ENCODE measurements around the gene RALGPS1. TPM values are rescaled to one million over a fixed set of nuclear protein-coding genes. Genes with fewer than 3 reads are reported as not detected.

RALGPS1 gene
- total and polyA plus RNA-seq, 2 of the 13 experiments (the other 11 are each of a cell fraction or from before 2014, with no cell fraction given) = 3.7 to 6.5 TPM

DNA sequence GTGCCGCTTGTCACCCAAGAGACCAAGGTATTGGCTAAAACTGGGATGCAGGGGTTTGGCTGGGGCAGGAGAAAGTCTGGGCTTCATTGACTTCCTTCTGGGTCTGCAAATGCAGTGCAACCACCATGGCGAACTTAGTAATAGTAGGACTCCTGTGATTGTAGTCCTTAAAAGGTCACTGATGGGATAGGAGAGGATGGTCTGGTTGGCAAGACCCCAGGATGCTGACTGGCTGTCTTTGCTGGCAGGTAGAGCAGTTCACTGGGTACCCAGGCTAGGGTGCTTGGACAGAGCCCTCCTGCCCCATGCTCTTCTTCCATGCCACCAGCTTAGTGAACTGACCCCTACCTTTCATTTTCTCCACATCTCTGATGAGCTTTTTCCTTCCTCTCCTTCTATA, 170.6 kb downstream of the RALGPS1 start:
- no peaks in the 10 kb centered on the region for H3K36me3 ChIP-seq (replicated peaks in 1 of 2; ENCODE audit: control insufficient read depth in 1 of 2, insufficient read depth in 2 of 2, low read length in 2 of 2)
- H3K27ac ChIP-seq (ENCODE audit: extremely low read length, insufficient read depth, low read length) = no peak overlapping the region
- no peak for FAIRE-seq
- no peak overlapping the region for H3K4me3 ChIP-seq (replicated peaks in 1 of 3; ENCODE audit: insufficient read depth in 1 of 3, low read depth in 2 of 3, low read length in 3 of 3)
- 100% methylated on average over 2 of the region's 2 CpGs for WGBS (ENCODE audit: low lambda C conversion rate)
- intact Hi-C loops (cut with micrococcal nuclease; ENCODE audit: unreplicated experiment) = no loop called here
- no TSS peak for BruUV-seq (replicated peaks)
- H4K20me1 ChIP-seq (ENCODE audit: insufficient read depth, low read length) = no peaks in the 10 kb centered on the region
- H3K4me1 ChIP-seq (ENCODE audit: insufficient read depth, low read length) = peaks cover 17% of the 10 kb centered on the region
- in situ Hi-C loops (cut with HindIII; ENCODE audit: extremely low pct_ligation_motif_present, low pct_unique_long_range_greater_than_20kb) = no loop called here
- H3K27me3 ChIP-seq (ENCODE audit: control insufficient read depth in 1 of 2, insufficient read depth in 2 of 2, low read length in 2 of 2) = no peaks in the 10 kb centered on the region
- H2AFZ ChIP-seq (ENCODE audit: low read length) = no peak overlapping the region
- no peaks in the 10 kb centered on the region for H3K9me3 ChIP-seq (ENCODE audit: low read length)
- H3K4me2 ChIP-seq (ENCODE audit: low read depth, low read length) = no peak overlapping the region
- no peak overlapping the region for H3K9ac ChIP-seq (ENCODE audit: insufficient read depth, low read depth, low read length)
- H3K79me2 ChIP-seq (ENCODE audit: insufficient read depth, low read length) = no peaks in the 10 kb centered on the region
- ATAC-seq = no peak
- CTCF ChIA-PET (ENCODE audit: low intra/inter-chr PET ratio, low total read pairs) = no interaction called here
- no peak for DNase-seq (ENCODE audit: low spot score)
- TF ChIP-seq ZNF264 (CRISPR knock-in tag; IDR thresholded peaks at IDR 0.05) = no peak
- TF ChIP-seq, protein P1, sequence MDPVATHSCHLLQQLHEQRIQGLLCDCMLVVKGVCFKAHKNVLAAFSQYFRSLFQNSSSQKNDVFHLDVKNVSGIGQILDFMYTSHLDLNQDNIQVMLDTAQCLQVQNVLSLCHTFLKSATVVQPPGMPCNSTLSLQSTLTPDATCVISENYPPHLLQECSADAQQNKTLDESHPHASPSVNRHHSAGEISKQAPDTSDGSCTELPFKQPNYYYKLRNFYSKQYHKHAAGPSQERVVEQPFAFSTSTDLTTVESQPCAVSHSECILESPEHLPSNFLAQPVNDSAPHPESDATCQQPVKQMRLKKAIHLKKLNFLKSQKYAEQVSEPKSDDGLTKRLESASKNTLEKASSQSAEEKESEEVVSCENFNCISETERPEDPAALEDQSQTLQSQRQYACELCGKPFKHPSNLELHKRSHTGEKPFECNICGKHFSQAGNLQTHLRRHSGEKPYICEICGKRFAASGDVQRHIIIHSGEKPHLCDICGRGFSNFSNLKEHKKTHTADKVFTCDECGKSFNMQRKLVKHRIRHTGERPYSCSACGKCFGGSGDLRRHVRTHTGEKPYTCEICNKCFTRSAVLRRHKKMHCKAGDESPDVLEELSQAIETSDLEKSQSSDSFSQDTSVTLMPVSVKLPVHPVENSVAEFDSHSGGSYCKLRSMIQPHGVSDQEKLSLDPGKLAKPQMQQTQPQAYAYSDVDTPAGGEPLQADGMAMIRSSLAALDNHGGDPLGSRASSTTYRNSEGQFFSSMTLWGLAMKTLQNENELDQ (CRISPR knock-in tag; IDR thresholded peaks at IDR 0.05; ENCODE audit: borderline replicate concordance) = no peak
- TF ChIP-seq NFE2L2 (IDR thresholded peaks at IDR 0.05; ENCODE audit: low read length) = no peak
- no peak for TF ChIP-seq YEATS4 (CRISPR knock-in tag; IDR thresholded peaks at IDR 0.05; ENCODE audit: borderline replicate concordance)
- TF ChIP-seq, protein P2, sequence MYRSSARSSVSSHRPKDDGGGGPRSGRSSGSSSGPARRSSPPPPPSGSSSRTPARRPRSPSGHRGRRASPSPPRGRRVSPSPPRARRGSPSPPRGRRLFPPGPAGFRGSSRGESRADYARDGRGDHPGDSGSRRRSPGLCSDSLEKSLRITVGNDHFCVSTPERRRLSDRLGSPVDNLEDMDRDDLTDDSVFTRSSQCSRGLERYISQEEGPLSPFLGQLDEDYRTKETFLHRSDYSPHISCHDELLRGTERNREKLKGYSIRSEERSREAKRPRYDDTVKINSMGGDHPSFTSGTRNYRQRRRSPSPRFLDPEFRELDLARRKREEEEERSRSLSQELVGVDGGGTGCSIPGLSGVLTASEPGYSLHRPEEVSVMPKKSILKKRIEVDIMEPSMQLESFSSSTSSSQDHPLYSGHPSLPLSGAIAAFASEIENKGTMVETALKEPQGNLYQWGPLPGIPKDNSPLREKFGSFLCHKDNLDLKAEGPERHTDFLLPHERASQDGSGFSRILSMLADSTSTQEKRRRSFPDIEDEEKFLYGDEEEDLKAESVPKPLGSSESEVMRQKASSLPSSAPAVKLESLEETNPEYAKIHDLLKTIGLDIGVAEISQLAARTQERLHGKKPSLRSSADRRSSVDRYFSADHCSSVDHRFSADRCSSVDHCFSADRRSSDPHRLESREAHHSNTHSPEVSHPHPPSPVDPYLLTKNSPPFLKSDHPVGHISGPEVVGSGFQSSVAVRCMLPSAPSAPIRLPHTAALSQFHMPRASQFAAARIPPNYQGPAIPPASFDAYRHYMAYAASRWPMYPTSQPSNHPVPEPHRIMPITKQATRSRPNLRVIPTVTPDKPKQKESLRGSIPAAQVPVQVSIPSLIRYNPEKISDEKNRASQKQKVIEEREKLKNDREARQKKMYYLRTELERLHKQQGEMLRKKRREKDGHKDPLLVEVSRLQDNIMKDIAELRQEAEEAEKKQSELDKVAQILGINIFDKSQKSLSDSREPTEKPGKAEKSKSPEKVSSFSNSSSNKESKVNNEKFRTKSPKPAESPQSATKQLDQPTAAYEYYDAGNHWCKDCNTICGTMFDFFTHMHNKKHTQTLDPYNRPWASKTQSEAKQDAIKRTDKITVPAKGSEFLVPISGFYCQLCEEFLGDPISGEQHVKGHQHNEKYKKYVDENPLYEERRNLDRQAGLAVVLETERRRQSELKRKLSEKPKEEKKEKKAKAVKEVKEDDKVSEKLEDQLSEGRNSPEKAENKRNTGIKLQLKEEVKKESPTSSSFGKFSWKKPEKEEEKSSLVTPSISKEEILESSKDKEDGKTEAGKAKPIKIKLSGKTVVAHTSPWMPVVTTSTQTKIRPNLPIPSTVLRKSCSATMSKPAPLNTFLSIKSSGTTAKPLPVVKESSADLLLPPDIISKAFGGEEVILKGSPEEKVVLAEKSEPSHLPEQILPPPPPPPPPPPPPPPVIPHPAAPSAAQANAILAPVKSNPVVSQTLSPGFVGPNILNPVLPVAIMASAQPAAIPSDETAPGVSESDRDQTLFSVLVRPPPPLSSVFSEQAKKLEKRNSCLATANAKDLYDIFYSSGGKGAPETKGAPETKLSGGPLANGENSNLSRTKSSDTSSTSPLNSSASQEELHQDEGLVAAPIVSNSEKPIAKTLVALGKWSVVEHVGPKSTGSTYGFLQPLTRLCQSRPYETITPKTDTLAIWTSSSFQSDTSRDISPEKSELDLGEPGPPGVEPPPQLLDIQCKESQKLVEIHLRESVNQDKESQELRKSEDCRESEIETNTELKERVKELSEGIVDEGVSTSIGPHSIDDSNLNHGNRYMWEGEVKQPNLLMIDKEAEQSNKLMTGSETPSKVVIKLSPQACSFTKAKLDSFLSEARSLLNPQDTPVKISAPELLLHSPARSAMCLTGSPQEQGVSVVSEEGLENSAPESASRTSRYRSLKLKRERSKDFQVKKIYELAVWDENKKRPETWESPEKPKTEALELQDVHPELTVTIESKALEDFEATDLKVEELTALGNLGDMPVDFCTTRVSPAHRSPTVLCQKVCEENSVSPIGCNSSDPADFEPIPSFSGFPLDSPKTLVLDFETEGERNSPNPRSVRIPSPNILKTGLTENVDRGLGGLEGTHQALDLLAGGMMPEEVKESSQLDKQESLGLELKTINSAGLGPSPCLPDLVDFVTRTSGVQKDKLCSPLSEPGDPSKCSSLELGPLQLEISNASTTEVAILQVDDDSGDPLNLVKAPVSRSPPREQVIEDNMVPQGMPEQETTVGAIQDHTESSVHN (CRISPR knock-in tag; IDR thresholded peaks at IDR 0.05) = no peak
- TF ChIP-seq SMAD1 (CRISPR knock-in tag; IDR thresholded peaks at IDR 0.05; ENCODE audit: borderline replicate concordance, low read depth) = no peak
- POLR2A ChIA-PET = no interaction called here

Data from HepG2 (cell line).